B cell (primary cell): ENCODE results near the gene SDCCAG8. TPM values are rescaled to one million over a fixed set of nuclear protein-coding genes. Genes with fewer than 3 reads are reported as not detected.

Experiments used
- ATAC-seq: fragments of 200-7000 bp; cut with Tn5 transposase; one replicate; pipeline ENCODE4 v1.10.0; 2021; ENCODE audit warnings: low read depth, mild to moderate bottlenecking, moderate number of reproducible peaks, moderate library complexity
- CTCF ChIA-PET: fragments of 350-600 bp; sonication (Branson Sonifier 250); formaldehyde crosslinking; loops from one replicate; lab custom pipeline; 2021; ENCODE audit warnings: antibody characterized with exemption, inconsistent platforms; lab: Charles Lee
- POLR2A ChIA-PET: fragments of 350-600 bp; sonication (Branson Sonifier 250); formaldehyde crosslinking; loops from one replicate; lab custom pipeline; 2021; ENCODE audit warnings: antibody characterized with exemption; lab: Charles Lee
- DNase-seq: peaks from one replicate; pipeline ENCODE4 v3.0.0; 2013
- H2AFZ ChIP-seq: 2 replicates; pipeline ENCODE4 v1.6.1; 2012; ENCODE audit warnings: mild to moderate bottlenecking, low read depth, low read length; ENCODE audit not compliant: insufficient read depth, poor library complexity, severe bottlenecking
- H3K27ac ChIP-seq, 2 donors: 1 replicate in 1 of 2; 2 replicates in 1 of 2; pipeline ENCODE4 v1.5.1; 2012 to 2013; ENCODE audit warnings: low read length in 2 of 2, mild to moderate bottlenecking in 2 of 2, moderate library complexity in 1 of 2
- H3K27me3 ChIP-seq, 4 experiments: fragments of 200-600 bp in 1 of 4; sonication (generic) in 1 of 4; replicated peaks in 1 of 4; 1 replicate in 2 of 4; 2 replicates in 2 of 4; pipeline versions ENCODE4 v1.6.1 to v1.7.0; 2013 to 2016; ENCODE audit warnings: low read length in 3 of 4, mild to moderate bottlenecking in 2 of 4, mixed read lengths in 1 of 4, moderate library complexity in 1 of 4; ENCODE audit not compliant: insufficient read depth in 4 of 4, control insufficient read depth in 3 of 4; ENCODE audit errors: control extremely low read depth in 1 of 4
- H3K36me3 ChIP-seq, 2 experiments: replicated peaks in 1 of 2; 1 replicate in 1 of 2; 2 replicates in 1 of 2; pipeline versions ENCODE4 v1.6.1 to v1.7.1; 2013; ENCODE audit warnings: low read length in 1 of 2; ENCODE audit not compliant: insufficient read depth in 2 of 2, control insufficient read depth in 1 of 2; ENCODE audit errors: control extremely low read depth in 1 of 2, extremely low read depth in 1 of 2
- H3K4me1 ChIP-seq, 2 donors: fragments of 200-600 bp in 1 of 2; sonication (generic) in 1 of 2; 1 replicate in 1 of 2; 2 replicates in 1 of 2; pipeline versions ENCODE4 v1.5.1 to v1.6.1; 2013 to 2017; ENCODE audit warnings: low read length in 2 of 2; ENCODE audit not compliant: control insufficient read depth in 2 of 2, insufficient read depth in 2 of 2
- H3K4me2 ChIP-seq: replicated peaks from 2 replicates; pipeline ENCODE3; 2012; ENCODE audit warnings: mild to moderate bottlenecking, low read depth, low read length; ENCODE audit not compliant: poor library complexity, severe bottlenecking
- H3K4me3 ChIP-seq, 5 experiments: fragments of 200-600 bp in 1 of 5; sonication (generic) in 1 of 5; 1 replicate in 3 of 5; 2 replicates in 2 of 5; pipeline versions ENCODE4 v1.5.1 to v1.7.0; 2011 to 2016; ENCODE audit warnings: low read length in 4 of 5, mild to moderate bottlenecking in 4 of 5, low read depth in 2 of 5, control low read depth in 1 of 5, moderate library complexity in 1 of 5; ENCODE audit not compliant: insufficient read depth in 1 of 5; ENCODE audit errors: control extremely low read depth in 1 of 5, extremely low read depth in 1 of 5
- H3K79me2 ChIP-seq: fragments of 200-600 bp; sonication (generic); one replicate; pipeline ENCODE4 v1.6.0; 2016; ENCODE audit warnings: low read length; ENCODE audit not compliant: control insufficient read depth, insufficient read depth
- H3K9ac ChIP-seq: fragments of 200-600 bp; sonication (generic); 2 replicates; pipeline ENCODE4 v1.6.1; 2017; ENCODE audit warnings: mild to moderate bottlenecking, low read length, moderate library complexity
- H3K9me3 ChIP-seq, 3 donors: one replicate each; pipeline versions ENCODE4 v1.6.1 to v1.7.1; 2013; ENCODE audit warnings: low read length in 2 of 3; ENCODE audit not compliant: control insufficient read depth in 2 of 3, insufficient read depth in 1 of 3; ENCODE audit errors: control extremely low read depth in 1 of 3
- H4K20me1 ChIP-seq: 2 replicates; pipeline ENCODE4 v1.6.0; 2012; ENCODE audit warnings: mild to moderate bottlenecking, low read length; ENCODE audit not compliant: insufficient read depth, control insufficient read depth, poor library complexity, severe bottlenecking
- H3K27ac Mint-ChIP-seq: one replicate; pipeline ENCODE4 v1.8.0; 2021; ENCODE audit warnings: mixed read lengths
- H3K27me3 Mint-ChIP-seq: one replicate; pipeline ENCODE4 v1.8.0; 2021; ENCODE audit warnings: mixed read lengths
- H3K4me1 Mint-ChIP-seq: one replicate; pipeline ENCODE4 v1.8.0; 2021; ENCODE audit warnings: mixed read lengths
- H3K4me3 Mint-ChIP-seq: one replicate; pipeline ENCODE4 v1.8.0; 2021; ENCODE audit warnings: mixed read lengths
- H3K9me3 Mint-ChIP-seq: one replicate; pipeline ENCODE4 v1.8.0; 2022; ENCODE audit warnings: mixed read lengths; ENCODE audit not compliant: insufficient read depth
- CTCF ChIP-seq: fragments of 200-600 bp; IDR thresholded peaks from one replicate; pipeline ENCODE4 v1.8.0; 2022; ENCODE audit warnings: antibody characterized with exemption, mild to moderate bottlenecking
- EZH2 ChIP-seq: IDR thresholded peaks from 2 replicates; pipeline ENCODE4 v1.6.1; 2012; ENCODE audit warnings: borderline replicate concordance, low read depth, mild to moderate bottlenecking, moderate library complexity, low read length; ENCODE audit not compliant: insufficient read depth, poor library complexity, severe bottlenecking
- WGBS: methylation state at CpG from one replicate; pipeline ENCODE4 v1.1.5; 2013; ENCODE audit warnings: missing lambda C conversion rate; ENCODE audit not compliant: insufficient coverage; 5-methylcytosine and 5-hydroxymethylcytosine counted together
- intact Hi-C: fragments of 100-400 bp; cut with micrococcal nuclease; formaldehyde crosslinking; loops from one replicate; pipeline ENCODE4 v1.10.0; 2022
- polyA plus RNA-seq: library from polyadenylated mRNA; depleted of rRNA; stranded (reverse); fragments of >200 nt; gene quantifications from 2 replicates; pipeline ENCODE4 v1.2.3, GENCODE V29; 2012
- total RNA-seq, 2 donors: library from RNA; stranded (reverse); fragments of 120-200 nt in 1 of 2; gene quantifications; 1 replicate in 1 of 2; 2 replicates in 1 of 2; pipeline versions ENCODE4 v1.2.3 to v1.2.4, GENCODE V29; 2013 to 2022

Gene SDCCAG8
- total and polyA plus RNA-seq, 2 donors (not counting 1 experiment from before 2014, with no cell fraction given): 37.1 to 60.7 TPM

- no peak overlapping the region for H2AFZ ChIP-seq
- H3K9ac ChIP-seq: no peak overlapping the region
- ChIA-PET CTCF (no interaction called here), POLR2A (no interaction called here)
- DNase-seq (no peak), ATAC-seq (no peak)
- H3K36me3 ChIP-seq: peaks cover 0 to 6% of the 10 kb centered on the region in 2 experiments
- no peaks in the 10 kb centered on the region for H4K20me1 ChIP-seq
- no peak overlapping the region for H3K4me3 ChIP-seq
- H3K4me1 ChIP-seq: peaks cover 16% of the 10 kb centered on the region in 2 donors
- intact Hi-C loops: no loop called here
- no peaks in the 10 kb centered on the region for H3K27me3 ChIP-seq
- H3K27ac ChIP-seq: no peak overlapping the region
- H3K4me2 ChIP-seq: no peak overlapping the region
- no CpG with 5 or more reads among the region's 5 CpGs for WGBS
- H3K9me3 Mint-ChIP-seq: peaks cover 12% of the 10 kb centered on the region
- H3K27ac Mint-ChIP-seq: no peak overlapping the region
- no peak overlapping the region for H3K4me3 Mint-ChIP-seq
- no peaks in the 10 kb centered on the region for H3K27me3 Mint-ChIP-seq
- H3K9me3 ChIP-seq: peaks cover 0 to 10% (median 7%) of the 10 kb centered on the region in 3 donors
- H3K79me2 ChIP-seq: peaks cover 16% of the 10 kb centered on the region
- peaks cover 26% of the 10 kb centered on the region for H3K4me1 Mint-ChIP-seq
- TF ChIP-seq EZH2: no peak
- no peak for TF ChIP-seq CTCF
Observed at GRCh38 chr1:243292117-243292516, 36.3 kb downstream of the SDCCAG8 start.

- POLR2A ChIA-PET: no interaction called here
- Histone ChIP-seq H3K4me2 (no peak overlapping the region), H3K79me2 (peaks cover 16% of the 10 kb centered on the region), H3K4me3 (no peak overlapping the region), H3K27me3 (no peaks in the 10 kb centered on the region), H3K36me3 (peaks cover 0 to 9% of the 10 kb centered on the region in 2 experiments), H3K4me1 (peaks cover 0 to 3% of the 10 kb centered on the region in 2 donors), H3K9me3 (peaks cover 0 to 10% (median 7%) of the 10 kb centered on the region in 3 donors), H2AFZ (no peak overlapping the region), H3K27ac (no peak overlapping the region), H3K9ac (no peak overlapping the region), H4K20me1 (no peaks in the 10 kb centered on the region)
- ATAC-seq (no peak), DNase-seq (no peak)
- Mint-ChIP-seq H3K27ac (no peak overlapping the region), H3K27me3 (no peaks in the 10 kb centered on the region), H3K9me3 (peaks cover 12% of the 10 kb centered on the region), H3K4me1 (peaks cover 8% of the 10 kb centered on the region), H3K4me3 (no peak overlapping the region)
- intact Hi-C loops: no loop called here
- CTCF ChIA-PET: interaction anchor here (1.0 kb wide), 1 partner anchor 27 kb away, joined by 3 read pairs; no protein-coding TSS in a partner anchor
- WGBS: 100% methylated on average over 2 of the region's 4 CpGs
- TF ChIP-seq EZH2 (no peak), CTCF (no peak)
Observed at GRCh38 chr1:243293941-243294722, 38.3 kb downstream of the SDCCAG8 start.
